Activated CD4-positive, CD25-positive, alpha-beta regulatory T cell treated with anti-CD3 and anti-CD28 coated beads, Interleukin-2, amount 50 U/mL, for 24 hours (primary cell): ENCODE measurements around the gene KLHL21.
"Not testable (repeated sequence)": the region's sequence is repeated elsewhere in the genome, so short reads cannot be mapped to it uniquely, and the experiment has no call there.

Source experiments
- ATAC-seq, 2 donors: fragments of 150-1000 bp; cut with Tn5 transposase; one replicate each; pipeline ENCODE4 v1.10.0; 2021; ENCODE audit warnings: mild to moderate bottlenecking in 1 of 2, moderate library complexity in 1 of 2

Gene KLHL21

GRCh38 chr1:6581561-6582305 lies 20.9 kb downstream of the KLHL21 start:
- no peak for ATAC-seq

- ATAC-seq: no peak
Observed at GRCh38 chr1:6580593-6581409, 21.9 kb downstream of the KLHL21 start.

- ATAC-seq: peak in 1 of 2 donors; percentile 1
Observed at GRCh38 chr1:6580119-6580592, 22.5 kb downstream of the KLHL21 start.

GRCh38 chr1:6579374-6580118 lies 23.1 kb downstream of the KLHL21 start, which contains the start of gene ZBTB48:
Gene ZBTB48, plus strand, starts transcription at chr1:6579994. Its CDS starts 616 bp downstream, at chr1:6580610.
- peak; percentile 99 for ATAC-seq

- no peak for ATAC-seq
Observed at GRCh38 chr1:6578624-6579373, 23.9 kb downstream of the KLHL21 start.

GRCh38 chr1:6577831-6578525 lies 24.7 kb downstream of the KLHL21 start:
- no peak for ATAC-seq

GRCh38 chr1:6574818-6575217 lies 27.9 kb downstream of the KLHL21 start:
- no peak for ATAC-seq

- ATAC-seq: no peak
Observed at GRCh38 chr1:6574025-6574620, 28.5 kb downstream of the KLHL21 start.

GRCh38 chr1:6572653-6573383 lies 29.9 kb downstream of the KLHL21 start:
- no peak for ATAC-seq

- ATAC-seq: no peak
Observed at GRCh38 chr1:6570987-6571386, 31.7 kb downstream of the KLHL21 start.

- ATAC-seq: no peak
Observed at GRCh38 chr1:6570100-6570499, 32.6 kb downstream of the KLHL21 start.

- no peak for ATAC-seq
Observed at GRCh38 chr1:6569033-6569432, 33.6 kb downstream of the KLHL21 start.

GRCh38 chr1:6560267-6560666 lies 42.4 kb downstream of the KLHL21 start:
- ATAC-seq: no peak

GRCh38 chr1:6559161-6559560 lies 43.5 kb downstream of the KLHL21 start:
- ATAC-seq: not testable (repeated sequence)

- no peak for ATAC-seq
Observed at GRCh38 chr1:6557597-6557996, 45.1 kb downstream of the KLHL21 start.

- ATAC-seq: no peak
Observed at GRCh38 chr1:6554907-6555778, 47.5 kb downstream of the KLHL21 start, which contains the start of gene TAS1R1. Gene TAS1R1, plus strand, starts transcription at chr1:6555307. Its CDS starts 67 bp downstream, at chr1:6555374.

GRCh38 chr1:6554031-6554906 lies 48.4 kb downstream of the KLHL21 start, which contains the start of gene NOL9:
Gene NOL9, minus strand, starts transcription at chr1:6554513. Its CDS starts 11 bp downstream, at chr1:6554502.
- ATAC-seq: peak; percentile 98

- ATAC-seq: no peak
Observed at GRCh38 chr1:6547301-6547700, 55.4 kb downstream of the KLHL21 start.
